PFSK-1 (cell line): ENCODE measurements around the gene SHROOM1.

Experiments
- FOXP2 ChIP-seq: optimal IDR thresholded peaks from 2 replicates; pipeline ENCODE3; 2011; ENCODE audit warnings: borderline replicate concordance, control low read depth, inconsistent platforms; ENCODE audit not compliant: insufficient read depth; ENCODE audit errors: extremely low read length, extremely low read depth
- POLR2AphosphoS5 ChIP-seq: IDR thresholded peaks from 2 replicates; pipeline ENCODE4 v1.6.1; 2012; ENCODE audit warnings: low read depth, mild to moderate bottlenecking, control low read depth, low read length, moderate library complexity
- REST ChIP-seq, 2 experiments: IDR thresholded peaks; 2 replicates each; pipeline versions ENCODE4 v1.6.1 to v1.8.0; 2011 to 2012; ENCODE audit warnings: low read depth in 2 of 2, low read length in 2 of 2, control low read depth in 1 of 2, inconsistent platforms in 1 of 2, mild to moderate bottlenecking in 1 of 2, moderate library complexity in 1 of 2; ENCODE audit not compliant: insufficient read depth in 1 of 2
- SIN3A ChIP-seq: IDR thresholded peaks from 2 replicates; pipeline ENCODE4 v1.6.1; 2012; ENCODE audit warnings: mild to moderate bottlenecking, low read length, moderate library complexity, borderline replicate concordance; ENCODE audit not compliant: insufficient read depth
- TAF1 ChIP-seq: IDR thresholded peaks from 2 replicates; pipeline ENCODE4 v1.6.1; 2012; ENCODE audit warnings: low read length, control low read depth, borderline replicate concordance; ENCODE audit not compliant: insufficient read depth

SHROOM1 gene

GRCh38 chr5:132790201-132790865 is 40.1 kb downstream of the SHROOM1 start:
- TF ChIP-seq FOXP2 (no peak), TAF1 (no peak), SIN3A (no peak), POLR2AphosphoS5 (no peak), REST (IDR thresholded peaks at IDR 0.05; ENCODE audit: insufficient read depth in 1 of 2, low read depth in 2 of 2, low read length in 2 of 2) (no peak)

- TF ChIP-seq FOXP2: no peak
- TF ChIP-seq POLR2AphosphoS5: no peak
- no peak for TF ChIP-seq REST (IDR thresholded peaks at IDR 0.05; ENCODE audit: insufficient read depth in 1 of 2, low read depth in 2 of 2, low read length in 2 of 2)
- no peak for TF ChIP-seq SIN3A
- no peak for TF ChIP-seq TAF1
These were observed 41.2 kb downstream of the SHROOM1 start for GRCh38 chr5:132788990-132789886.

GRCh38 chr5:132788508-132788907 is 41.9 kb downstream of the SHROOM1 start:
- TF ChIP-seq TAF1: no peak
- TF ChIP-seq REST (IDR thresholded peaks at IDR 0.05; ENCODE audit: insufficient read depth in 1 of 2, low read depth in 2 of 2, low read length in 2 of 2): no peak
- no peak for TF ChIP-seq FOXP2
- TF ChIP-seq SIN3A: no peak
- TF ChIP-seq POLR2AphosphoS5: no peak

- TF ChIP-seq TAF1: no peak
These were observed 43.4 kb downstream of the SHROOM1 start for GRCh38 chr5:132787076-132787475.

GRCh38 chr5:132785864-132786263 is 44.6 kb downstream of the SHROOM1 start:
- TF ChIP-seq REST (IDR thresholded peaks at IDR 0.05; ENCODE audit: insufficient read depth in 1 of 2, low read depth in 2 of 2, low read length in 2 of 2) (no peak), SIN3A (no peak), POLR2AphosphoS5 (no peak), TAF1 (no peak), FOXP2 (no peak)
